Brain microvascular endothelial cell (primary cell): ENCODE results near the gene GNB1L.

ENCODE experiments used
- DNase-seq: peaks from one replicate; pipeline ENCODE4 v3.0.0-alpha.2; 2020
- H3K27ac ChIP-seq: fragments of 250-450 bp; sonication (Bioruptor Pico); 2 replicates; pipeline ENCODE4 v1.5.1; 2020; ENCODE audit warnings: mild to moderate bottlenecking, moderate library complexity
- H3K27me3 ChIP-seq: fragments of 250-450 bp; sonication (Bioruptor Pico); replicated peaks from 2 replicates; pipeline ENCODE4 v1.5.1; 2020; ENCODE audit warnings: mild to moderate bottlenecking
- H3K36me3 ChIP-seq: fragments of 250-450 bp; sonication (Bioruptor Pico); replicated peaks from 2 replicates; pipeline ENCODE4 v1.5.1; 2020; ENCODE audit warnings: mild to moderate bottlenecking
- H3K4me3 ChIP-seq: 2 replicates; pipeline ENCODE4 v1.5.1; 2011; ENCODE audit warnings: low read depth, mild to moderate bottlenecking, control low read depth, low read length, moderate library complexity
- CTCF ChIP-seq: IDR thresholded peaks from 2 replicates; pipeline ENCODE4 v1.5.1; 2011; ENCODE audit warnings: low read depth, mild to moderate bottlenecking, moderate library complexity, low read length, control low read depth, inconsistent platforms; ENCODE audit errors: missing control alignments
- in situ Hi-C: cut with HindIII; loops from 2 replicates; pipeline ENCODE4 v1.10.0; 2017; ENCODE audit warnings: low sequenced_read_pairs, low pct_ligation_motif_present

GNB1L gene

GRCh38 chr22:19807161-19807913 lies 47.3 kb downstream of the GNB1L start:
- in situ Hi-C loops, result no loop called here
- no peaks in the 10 kb centered on the region for H3K36me3 ChIP-seq
- TF ChIP-seq CTCF, result no peak
- H3K4me3 ChIP-seq, result no peak overlapping the region
- DNase-seq, result no peak
- H3K27me3 ChIP-seq, result no peaks in the 10 kb centered on the region
- H3K27ac ChIP-seq, result no peak overlapping the region

GRCh38 chr22:19806213-19807160 lies 48.2 kb downstream of the GNB1L start:
- Histone ChIP-seq H3K27me3 (no peaks in the 10 kb centered on the region), H3K4me3 (no peak overlapping the region), H3K27ac (no peak overlapping the region), H3K36me3 (no peaks in the 10 kb centered on the region)
- no peak for TF ChIP-seq CTCF
- no peak for DNase-seq
- in situ Hi-C loops, result no loop called here

- Histone ChIP-seq H3K36me3 (no peaks in the 10 kb centered on the region), H3K27ac (no peak overlapping the region), H3K4me3 (no peak overlapping the region), H3K27me3 (no peaks in the 10 kb centered on the region)
- no peak for DNase-seq
- in situ Hi-C loops, result no loop called here
- TF ChIP-seq CTCF, result no peak
Measured at GRCh38 chr22:19805821-19806212, 48.9 kb downstream of the GNB1L start.

- no peak for TF ChIP-seq CTCF
- no peaks in the 10 kb centered on the region for H3K36me3 ChIP-seq
- in situ Hi-C loops, result no loop called here
- no peaks in the 10 kb centered on the region for H3K27me3 ChIP-seq
- DNase-seq, result no peak
- H3K27ac ChIP-seq, result no peak overlapping the region
- H3K4me3 ChIP-seq, result no peak overlapping the region
Measured at GRCh38 chr22:19803736-19804267, 50.9 kb downstream of the GNB1L start.

- DNase-seq, result no peak
- H3K27ac ChIP-seq, result no peak overlapping the region
- in situ Hi-C loops, result no loop called here
- H3K36me3 ChIP-seq, result no peaks in the 10 kb centered on the region
- no peak overlapping the region for H3K4me3 ChIP-seq
- H3K27me3 ChIP-seq, result no peaks in the 10 kb centered on the region
- TF ChIP-seq CTCF, result no peak
Measured at GRCh38 chr22:19802894-19803735, 51.6 kb downstream of the GNB1L start.
